ENCODE results near the gene OPRD1. TPM values are rescaled to one million over a fixed set of nuclear protein-coding genes. Genes with fewer than 3 reads are reported as not detected.

The OPRD1 gene
- polyA plus RNA-seq, 3 donors, result 0.01 TPM; not detected in 2

DNA sequence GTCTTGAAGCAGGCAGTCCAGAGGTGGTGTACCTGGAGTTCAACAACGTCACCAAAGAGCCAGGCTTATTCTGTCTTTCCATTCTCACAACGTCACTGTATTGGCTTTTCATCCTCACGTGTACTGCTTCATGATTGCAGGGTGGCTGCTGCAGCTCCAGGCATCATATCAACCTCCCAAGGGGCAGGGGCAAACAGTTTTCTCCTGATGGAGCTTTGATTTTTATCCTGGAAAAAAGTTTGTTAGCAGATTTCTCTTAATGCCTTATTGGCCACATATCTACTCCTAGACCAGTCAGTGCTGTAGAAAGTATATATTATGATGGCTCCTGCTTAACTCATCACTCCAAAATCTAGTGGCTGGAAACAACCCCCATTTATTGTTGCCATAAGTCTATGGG is 8.3 kb upstream of the OPRD1 start:
- no peak overlapping the region for H3K4me3 Mint-ChIP-seq

DNA sequence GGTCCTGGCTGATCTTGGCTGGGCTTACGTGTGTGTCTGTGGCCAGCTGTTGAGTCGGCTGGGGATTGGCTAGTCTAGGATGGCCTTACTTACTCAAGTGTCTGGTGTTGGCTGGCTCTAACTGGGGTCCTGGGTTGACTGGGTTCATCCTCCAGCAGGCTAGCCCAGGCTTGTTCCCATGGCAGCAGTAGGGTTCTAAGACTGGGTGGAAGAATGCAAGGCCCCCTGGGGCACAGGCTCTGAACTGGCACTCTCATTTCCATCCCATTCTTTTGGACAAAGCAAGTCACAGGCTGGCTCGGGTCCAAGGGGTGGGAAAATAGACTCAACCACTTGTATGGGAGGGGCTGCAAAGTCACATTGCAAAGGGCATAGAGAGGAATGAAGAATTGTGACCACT is 7.9 kb upstream of the OPRD1 start:
- intact Hi-C loops (cut with micrococcal nuclease), result no loop called here
- Histone ChIP-seq H3K4me3 (replicated peaks in 1 of 3; ENCODE audit: low read depth in 2 of 3, low read length in 3 of 3) (no peak overlapping the region), H3K36me3 (replicated peaks in 1 of 2; ENCODE audit: control insufficient read depth in 1 of 2, insufficient read depth in 2 of 2, low read length in 2 of 2) (no peaks in the 10 kb centered on the region), H3K9me3 (replicated peaks in 1 of 2; ENCODE audit: control insufficient read depth in 1 of 2, insufficient read depth in 1 of 2, low read length in 2 of 2) (no peaks in the 10 kb centered on the region), H3K9ac (ENCODE audit: insufficient read depth, low read length, poor library complexity, severe bottlenecking) (no peak overlapping the region), H2AFZ (ENCODE audit: insufficient read depth, low read depth, low read length, poor library complexity, severe bottlenecking) (no peak overlapping the region), H3K4me2 (replicated peaks; ENCODE audit: extremely low read depth, low read length, poor library complexity, severe bottlenecking) (no peak overlapping the region), H3K79me2 (ENCODE audit: insufficient read depth, low read length) (no peaks in the 10 kb centered on the region), H3K27me3 (ENCODE audit: control insufficient read depth in 2 of 2, insufficient read depth in 2 of 2, low read length in 2 of 2) (no peaks in the 10 kb centered on the region), H4K20me1 (ENCODE audit: insufficient read depth, low read length) (no peaks in the 10 kb centered on the region), H3K27ac (ENCODE audit: low read depth in 1 of 2, low read length in 2 of 2) (no peak overlapping the region), H3K4me1 (ENCODE audit: control insufficient read depth in 1 of 2, insufficient read depth in 2 of 2, low read length in 2 of 2) (no peaks in the 10 kb centered on the region)
- no peak for DNase-seq
- Mint-ChIP-seq H3K27me3 (ENCODE audit: low read depth in 3 of 3) (peaks cover 8 to 14% (median 8%) of the 10 kb centered on the region in 3 donors), H3K27ac (no peak overlapping the region), H3K9me3 (peaks cover 0 to 6% (median 2%) of the 10 kb centered on the region in 7 donors), H3K36me3 (no peaks in the 10 kb centered on the region), H3K4me1 (no peaks in the 10 kb centered on the region), H3K4me3 (no peak overlapping the region)
- WGBS (ENCODE audit: insufficient coverage), result 95% methylated on average over 2 of the region's 3 CpGs
- TF ChIP-seq, protein P1, sequence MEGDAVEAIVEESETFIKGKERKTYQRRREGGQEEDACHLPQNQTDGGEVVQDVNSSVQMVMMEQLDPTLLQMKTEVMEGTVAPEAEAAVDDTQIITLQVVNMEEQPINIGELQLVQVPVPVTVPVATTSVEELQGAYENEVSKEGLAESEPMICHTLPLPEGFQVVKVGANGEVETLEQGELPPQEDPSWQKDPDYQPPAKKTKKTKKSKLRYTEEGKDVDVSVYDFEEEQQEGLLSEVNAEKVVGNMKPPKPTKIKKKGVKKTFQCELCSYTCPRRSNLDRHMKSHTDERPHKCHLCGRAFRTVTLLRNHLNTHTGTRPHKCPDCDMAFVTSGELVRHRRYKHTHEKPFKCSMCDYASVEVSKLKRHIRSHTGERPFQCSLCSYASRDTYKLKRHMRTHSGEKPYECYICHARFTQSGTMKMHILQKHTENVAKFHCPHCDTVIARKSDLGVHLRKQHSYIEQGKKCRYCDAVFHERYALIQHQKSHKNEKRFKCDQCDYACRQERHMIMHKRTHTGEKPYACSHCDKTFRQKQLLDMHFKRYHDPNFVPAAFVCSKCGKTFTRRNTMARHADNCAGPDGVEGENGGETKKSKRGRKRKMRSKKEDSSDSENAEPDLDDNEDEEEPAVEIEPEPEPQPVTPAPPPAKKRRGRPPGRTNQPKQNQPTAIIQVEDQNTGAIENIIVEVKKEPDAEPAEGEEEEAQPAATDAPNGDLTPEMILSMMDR (IDR thresholded peaks at IDR 0.05), result no peak

More for the DNA sequence above, 8.3 kb upstream of the OPRD1 start:
- Histone ChIP-seq H3K27me3 (ENCODE audit: control insufficient read depth in 2 of 2, insufficient read depth in 2 of 2, low read length in 2 of 2) (no peaks in the 10 kb centered on the region), H3K36me3 (replicated peaks in 1 of 2; ENCODE audit: control insufficient read depth in 1 of 2, insufficient read depth in 2 of 2, low read length in 2 of 2) (no peaks in the 10 kb centered on the region), H3K27ac (ENCODE audit: low read depth in 1 of 2, low read length in 2 of 2) (no peak overlapping the region), H3K4me1 (ENCODE audit: control insufficient read depth in 1 of 2, insufficient read depth in 2 of 2, low read length in 2 of 2) (no peaks in the 10 kb centered on the region), H3K79me2 (ENCODE audit: insufficient read depth, low read length) (no peaks in the 10 kb centered on the region), H3K4me2 (replicated peaks; ENCODE audit: extremely low read depth, low read length, poor library complexity, severe bottlenecking) (no peak overlapping the region), H2AFZ (ENCODE audit: insufficient read depth, low read depth, low read length, poor library complexity, severe bottlenecking) (no peak overlapping the region), H3K4me3 (replicated peaks in 1 of 3; ENCODE audit: low read depth in 2 of 3, low read length in 3 of 3) (no peak overlapping the region), H4K20me1 (ENCODE audit: insufficient read depth, low read length) (no peaks in the 10 kb centered on the region), H3K9ac (ENCODE audit: insufficient read depth, low read length, poor library complexity, severe bottlenecking) (no peak overlapping the region), H3K9me3 (replicated peaks in 1 of 2; ENCODE audit: control insufficient read depth in 1 of 2, insufficient read depth in 1 of 2, low read length in 2 of 2) (no peaks in the 10 kb centered on the region)
- no peak for DNase-seq
- H3K9me3 Mint-ChIP-seq, result peaks cover 0 to 6% (median 2%) of the 10 kb centered on the region in 7 donors
- no peaks in the 10 kb centered on the region for H3K36me3 Mint-ChIP-seq
- intact Hi-C loops (cut with micrococcal nuclease), result no loop called here
- no peaks in the 10 kb centered on the region for H3K4me1 Mint-ChIP-seq
- TF ChIP-seq, protein P1 (IDR thresholded peaks at IDR 0.05), result no peak
- WGBS (ENCODE audit: insufficient coverage), result 100% methylated on average over 2 of the region's 3 CpGs
- H3K27me3 Mint-ChIP-seq (ENCODE audit: low read depth in 3 of 3), result peaks cover 7 to 10% (median 8%) of the 10 kb centered on the region in 3 donors
- no peak overlapping the region for H3K27ac Mint-ChIP-seq

All from CD14-positive monocyte (primary cell).